Glutamatergic neuron (in vitro differentiated cells): ENCODE results near the gene KDM6A. TPM values are rescaled to one million over a fixed set of nuclear protein-coding genes. Genes with fewer than 3 reads are reported as not detected.
"Not testable (repeated sequence)": the region's sequence is repeated elsewhere in the genome, so short reads cannot be mapped to it uniquely, and the experiment has no call there.

ENCODE experiments used
- DNase-seq: peaks from one replicate; pipeline ENCODE4 v3.0.0; 2022
- H3K27ac Mint-ChIP-seq: one replicate; pipeline ENCODE4 v1.8.0; 2020; ENCODE audit warnings: mild to moderate bottlenecking, mixed read lengths, inconsistent platforms; ENCODE audit not compliant: unreplicated experiment
- H3K27me3 Mint-ChIP-seq: one replicate; pipeline ENCODE4 v1.8.0; 2020; ENCODE audit warnings: mild to moderate bottlenecking, moderate library complexity, mixed read lengths, inconsistent platforms; ENCODE audit not compliant: unreplicated experiment
- H3K36me3 Mint-ChIP-seq: one replicate; pipeline ENCODE4 v1.8.0; 2020; ENCODE audit warnings: mild to moderate bottlenecking, mixed read lengths, inconsistent platforms; ENCODE audit not compliant: unreplicated experiment
- H3K4me1 Mint-ChIP-seq: one replicate; pipeline ENCODE4 v1.8.0; 2020; ENCODE audit warnings: mild to moderate bottlenecking, low read depth, mixed read lengths, inconsistent platforms; ENCODE audit not compliant: unreplicated experiment
- H3K4me3 Mint-ChIP-seq: one replicate; pipeline ENCODE4 v1.8.0; 2020; ENCODE audit warnings: mild to moderate bottlenecking, mixed read lengths, inconsistent platforms; ENCODE audit not compliant: unreplicated experiment
- H3K9me3 Mint-ChIP-seq: one replicate; pipeline ENCODE4 v1.8.0; 2020; ENCODE audit warnings: mild to moderate bottlenecking, moderate library complexity, mixed read lengths, inconsistent platforms; ENCODE audit not compliant: unreplicated experiment
- total RNA-seq: library from RNA; stranded (reverse); fragmentation: NEBNext Ultra II Directional; extraction: Animal tissue kit (Norgen Biotek cat#: 25700); gene quantifications from one replicate; pipeline ENCODE4 v1.2.1, GENCODE V29; 2021; ENCODE audit not compliant: unreplicated experiment
- TF ChIP-seq, protein P1 (sequence below): fragments of 200-600 bp; sonication (generic); IDR thresholded peaks from one replicate; pipeline ENCODE4 v1.5.0; 2021; ENCODE audit not compliant: partially characterized antibody, unreplicated experiment

KDM6A gene
- total RNA-seq, 1 donor from 2014 or later, result 26.5 TPM

DNA sequence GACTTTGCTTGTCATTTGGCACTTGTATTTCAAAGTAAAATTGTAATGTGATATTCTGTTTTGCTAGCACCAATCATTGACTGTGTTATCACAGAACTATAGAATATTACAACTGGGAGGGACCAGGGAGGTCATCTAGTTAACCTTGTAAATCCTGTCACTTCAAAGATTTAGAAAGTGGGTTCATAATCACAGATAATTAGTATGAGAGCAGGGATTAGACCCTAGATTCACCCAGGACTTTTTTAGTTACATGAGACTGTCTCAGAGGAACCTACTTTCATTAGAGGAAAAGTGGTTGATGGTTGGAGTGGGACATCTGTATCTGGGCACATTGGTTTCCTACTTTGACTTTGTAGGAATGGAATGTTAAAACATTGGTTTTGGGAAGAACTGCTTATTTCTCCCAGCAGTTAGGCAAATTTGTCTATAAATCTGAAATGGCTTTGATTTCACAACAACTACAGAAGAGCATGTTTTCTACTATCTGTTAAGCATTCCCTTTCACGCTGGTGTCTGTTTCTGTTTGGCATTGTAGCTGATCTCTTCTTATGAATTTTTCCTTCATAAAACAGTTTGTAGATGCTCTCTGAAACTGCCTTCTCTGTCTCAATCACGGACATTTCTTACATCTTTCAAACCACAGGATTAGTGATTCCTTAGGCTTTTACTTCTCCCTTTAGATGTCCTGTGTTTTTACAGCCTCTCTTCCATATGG is 183.6 kb downstream of the KDM6A start:
- TF ChIP-seq, protein P1, sequence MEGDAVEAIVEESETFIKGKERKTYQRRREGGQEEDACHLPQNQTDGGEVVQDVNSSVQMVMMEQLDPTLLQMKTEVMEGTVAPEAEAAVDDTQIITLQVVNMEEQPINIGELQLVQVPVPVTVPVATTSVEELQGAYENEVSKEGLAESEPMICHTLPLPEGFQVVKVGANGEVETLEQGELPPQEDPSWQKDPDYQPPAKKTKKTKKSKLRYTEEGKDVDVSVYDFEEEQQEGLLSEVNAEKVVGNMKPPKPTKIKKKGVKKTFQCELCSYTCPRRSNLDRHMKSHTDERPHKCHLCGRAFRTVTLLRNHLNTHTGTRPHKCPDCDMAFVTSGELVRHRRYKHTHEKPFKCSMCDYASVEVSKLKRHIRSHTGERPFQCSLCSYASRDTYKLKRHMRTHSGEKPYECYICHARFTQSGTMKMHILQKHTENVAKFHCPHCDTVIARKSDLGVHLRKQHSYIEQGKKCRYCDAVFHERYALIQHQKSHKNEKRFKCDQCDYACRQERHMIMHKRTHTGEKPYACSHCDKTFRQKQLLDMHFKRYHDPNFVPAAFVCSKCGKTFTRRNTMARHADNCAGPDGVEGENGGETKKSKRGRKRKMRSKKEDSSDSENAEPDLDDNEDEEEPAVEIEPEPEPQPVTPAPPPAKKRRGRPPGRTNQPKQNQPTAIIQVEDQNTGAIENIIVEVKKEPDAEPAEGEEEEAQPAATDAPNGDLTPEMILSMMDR, result no peak
- Mint-ChIP-seq H3K27ac (no peak overlapping the region), H3K4me1 (no peaks in the 10 kb centered on the region), H3K9me3 (no peaks in the 10 kb centered on the region), H3K27me3 (no peaks in the 10 kb centered on the region), H3K36me3 (no peaks in the 10 kb centered on the region), H3K4me3 (no peak overlapping the region)
- no peak for DNase-seq

DNA sequence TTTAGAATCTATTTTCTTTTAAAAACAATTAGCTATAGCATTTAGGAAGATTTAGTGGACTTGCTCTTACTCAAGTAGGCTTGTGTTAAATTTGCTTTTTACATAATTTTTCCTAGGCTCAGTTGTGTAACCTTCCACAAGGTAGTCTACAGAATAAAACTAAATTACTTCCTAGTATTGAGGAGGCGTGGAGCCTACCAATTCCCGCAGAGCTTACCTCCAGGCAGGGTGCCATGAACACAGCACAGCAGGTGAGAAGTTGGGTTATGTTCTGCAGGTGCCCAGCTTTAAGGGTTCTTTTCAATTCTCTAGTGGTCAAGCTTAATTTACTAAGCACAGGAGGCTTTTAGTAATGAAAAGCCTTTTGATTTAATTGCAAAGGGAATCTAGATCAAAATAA is 186.9 kb downstream of the KDM6A start:
- not testable (repeated sequence) for H3K9me3 Mint-ChIP-seq, H3K36me3 Mint-ChIP-seq, H3K4me1 Mint-ChIP-seq, H3K27me3 Mint-ChIP-seq, DNase-seq, H3K4me3 Mint-ChIP-seq, H3K27ac Mint-ChIP-seq

DNA sequence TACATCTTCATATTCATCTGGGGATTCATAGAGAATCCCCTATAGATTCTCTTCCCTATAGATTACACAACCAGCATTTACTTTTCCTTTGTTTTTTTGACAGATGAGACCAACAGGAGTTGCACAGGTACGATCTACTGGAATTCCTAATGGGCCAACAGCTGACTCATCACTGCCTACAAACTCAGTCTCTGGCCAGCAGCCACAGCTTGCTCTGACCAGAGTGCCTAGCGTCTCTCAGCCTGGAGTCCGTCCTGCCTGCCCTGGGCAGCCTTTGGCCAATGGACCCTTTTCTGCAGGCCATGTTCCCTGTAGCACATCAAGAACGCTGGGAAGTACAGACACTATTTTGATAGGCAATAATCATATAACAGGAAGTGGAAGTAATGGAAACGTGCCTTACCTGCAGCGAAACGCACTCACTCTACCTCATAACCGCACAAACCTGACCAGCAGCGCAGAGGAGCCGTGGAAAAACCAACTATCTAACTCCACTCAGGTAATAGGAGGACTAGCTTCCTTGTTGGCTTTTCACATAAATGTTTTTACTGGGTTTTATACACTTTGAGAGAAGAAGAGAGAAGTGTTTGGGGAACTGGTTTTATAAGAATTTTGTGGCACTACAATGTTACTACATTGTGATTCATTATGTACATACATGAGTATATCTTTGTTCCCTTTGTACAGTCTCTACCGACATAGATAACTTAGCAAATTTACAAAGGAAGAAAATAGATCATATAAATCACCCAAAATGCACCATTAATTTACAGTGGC is 190.5 kb downstream of the KDM6A start:
- Mint-ChIP-seq H3K4me1 (no peaks in the 10 kb centered on the region), H3K36me3 (no peaks in the 10 kb centered on the region), H3K9me3 (peaks cover 1% of the 10 kb centered on the region), H3K4me3 (no peak overlapping the region), H3K27me3 (no peaks in the 10 kb centered on the region), H3K27ac (no peak overlapping the region)
- DNase-seq, result no peak
- TF ChIP-seq, protein P1, result no peak

DNA sequence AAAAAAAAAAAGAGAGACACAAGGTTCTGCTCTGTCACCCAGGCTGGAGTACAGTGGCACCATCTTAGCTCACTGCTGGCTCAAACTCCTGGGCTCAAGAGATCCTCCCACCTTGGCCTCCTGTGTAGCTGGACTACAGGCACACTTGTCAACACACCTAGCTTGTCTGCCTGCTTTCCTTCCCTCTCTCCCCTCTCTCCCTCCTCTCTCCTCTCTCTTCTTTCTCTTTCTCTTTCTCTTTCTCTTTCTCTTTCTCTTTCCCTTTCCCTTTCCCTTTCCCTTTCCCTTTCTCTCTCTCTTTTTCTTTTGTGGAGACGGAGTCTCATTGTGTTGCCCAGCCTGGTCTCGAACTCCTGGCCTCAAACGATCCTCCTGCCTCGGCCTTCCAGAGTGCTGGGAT is 195.6 kb downstream of the KDM6A start:
- Mint-ChIP-seq H3K27ac (no peak overlapping the region), H3K36me3 (no peaks in the 10 kb centered on the region), H3K4me1 (peaks cover 2% of the 10 kb centered on the region), H3K4me3 (no peak overlapping the region), H3K9me3 (peaks cover 1% of the 10 kb centered on the region), H3K27me3 (no peaks in the 10 kb centered on the region)
- DNase-seq, result no peak
- TF ChIP-seq, protein P1, result no peak

DNA sequence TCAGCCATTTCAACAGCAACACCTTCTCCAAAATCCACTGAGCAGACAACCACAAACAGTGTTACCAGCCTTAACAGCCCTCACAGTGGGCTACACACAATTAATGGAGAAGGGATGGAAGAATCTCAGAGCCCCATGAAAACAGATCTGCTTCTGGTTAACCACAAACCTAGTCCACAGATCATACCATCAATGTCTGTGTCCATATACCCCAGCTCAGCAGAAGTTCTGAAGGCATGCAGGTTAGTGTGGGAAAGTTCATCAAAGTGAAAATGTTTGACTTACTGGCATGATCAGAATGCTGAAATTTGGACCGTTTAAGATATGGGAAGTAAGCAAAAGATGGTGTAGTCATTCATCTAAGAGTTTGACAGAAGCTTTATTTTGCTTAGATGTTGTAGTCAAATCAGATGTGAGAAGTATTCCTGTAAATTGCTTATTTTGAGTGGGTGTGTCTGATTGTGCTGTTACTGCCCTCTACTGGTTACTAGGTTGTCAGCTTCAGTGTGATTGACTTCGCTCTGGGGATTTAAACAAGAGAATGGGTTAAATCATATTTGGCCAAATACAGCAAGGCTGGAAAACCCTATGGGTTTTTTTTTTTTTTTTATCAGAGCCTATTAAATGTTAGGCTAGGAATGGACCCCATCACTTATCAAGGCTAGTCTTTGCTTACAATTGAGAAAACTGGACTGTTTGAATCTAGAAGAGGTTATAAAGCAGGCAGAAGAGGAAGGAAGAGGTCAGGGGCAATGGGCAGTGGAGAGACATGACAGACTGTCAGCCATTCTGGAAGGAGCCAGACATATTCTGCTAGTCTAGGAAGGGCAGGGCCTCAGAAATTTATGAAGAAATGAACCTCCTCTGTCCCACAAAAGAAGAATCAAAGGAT is 197.4 kb downstream of the KDM6A start:
- peak overlapping the region; percentile 79 for H3K27ac Mint-ChIP-seq
- peaks cover 2% of the 10 kb centered on the region for H3K4me1 Mint-ChIP-seq
- no peaks in the 10 kb centered on the region for H3K36me3 Mint-ChIP-seq
- H3K4me3 Mint-ChIP-seq, result no peak overlapping the region
- TF ChIP-seq, protein P1, result peak; percentile 41
- no peaks in the 10 kb centered on the region for H3K27me3 Mint-ChIP-seq
- H3K9me3 Mint-ChIP-seq, result no peaks in the 10 kb centered on the region
- no peak for DNase-seq

DNA sequence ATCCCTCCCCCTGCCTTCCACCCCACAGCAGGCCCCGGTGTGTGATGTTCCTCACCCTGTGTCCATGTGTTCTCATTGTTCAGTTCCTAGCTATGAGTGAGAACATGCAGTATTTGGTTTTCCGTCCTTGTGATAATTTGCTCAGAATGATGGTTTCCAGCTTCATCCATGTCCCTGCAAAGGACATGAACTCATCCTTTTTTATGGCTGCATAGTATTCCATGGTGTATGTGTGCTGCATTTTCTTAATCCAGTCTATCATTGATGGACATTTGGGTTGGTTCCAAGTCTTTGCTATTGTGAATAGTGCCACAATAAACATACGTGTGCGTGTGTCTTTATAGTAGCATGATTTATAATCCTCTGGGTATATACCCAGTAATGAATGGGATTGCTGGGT is 200.0 kb downstream of the KDM6A start:
- H3K27ac Mint-ChIP-seq, H3K27me3 Mint-ChIP-seq, DNase-seq, H3K4me1 Mint-ChIP-seq, H3K9me3 Mint-ChIP-seq, H3K36me3 Mint-ChIP-seq, H3K4me3 Mint-ChIP-seq: not testable (repeated sequence)
